Measurements from ENCODE around the gene TCEANC2.
"Not testable (repeated sequence)": the region's sequence is repeated elsewhere in the genome, so short reads cannot be mapped to it uniquely, and the experiment has no call there.

The TCEANC2 gene

DNA sequence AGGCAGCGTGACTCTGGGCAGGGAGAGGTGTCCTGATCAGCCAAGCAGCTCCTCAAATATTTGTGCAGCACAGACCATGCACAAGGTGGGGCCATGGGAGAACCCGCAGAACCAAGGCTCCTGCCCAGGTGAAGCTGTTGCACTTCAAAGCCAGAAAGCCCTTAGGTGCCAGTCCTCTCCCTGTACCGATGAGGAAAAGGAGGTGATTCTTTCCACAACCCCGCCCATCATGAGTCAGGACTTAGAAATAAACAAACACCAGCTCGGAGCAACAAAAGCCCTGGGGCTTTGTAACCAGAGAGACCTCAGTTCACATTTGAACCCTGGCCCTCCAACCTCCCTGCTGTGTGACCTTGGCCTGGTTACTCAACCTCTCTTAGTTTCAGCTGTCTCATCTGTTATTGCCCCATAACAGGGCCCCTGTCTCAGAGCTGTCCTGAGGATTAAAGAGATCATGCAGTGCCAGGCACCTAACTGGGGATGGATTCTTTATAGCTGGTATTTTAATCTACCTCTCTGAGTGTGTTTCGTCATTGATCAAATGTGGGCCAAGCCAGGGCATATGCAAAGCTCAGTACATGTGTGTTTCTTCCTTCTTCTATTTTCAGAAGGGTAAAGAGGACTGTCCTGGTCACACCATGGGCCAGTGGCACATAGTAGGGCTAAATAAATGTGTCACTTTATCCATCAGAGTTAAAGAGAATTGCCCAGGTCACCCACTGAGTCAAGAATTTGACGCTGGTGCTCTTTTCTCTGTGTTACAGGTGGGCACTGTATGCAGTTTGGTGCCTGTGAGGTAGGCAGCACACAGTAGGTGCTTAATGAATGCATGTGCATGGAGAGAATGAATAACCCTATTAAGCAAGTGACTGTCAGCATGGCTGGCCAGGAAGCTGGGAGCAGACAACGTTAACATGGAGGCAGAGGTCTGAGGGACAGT is 36.8 kb upstream of the TCEANC2 start:
- no peak overlapping the region for H3K4me3 ChIP-seq (ENCODE audit: low read depth, low read length)
- TF ChIP-seq, protein P1, sequence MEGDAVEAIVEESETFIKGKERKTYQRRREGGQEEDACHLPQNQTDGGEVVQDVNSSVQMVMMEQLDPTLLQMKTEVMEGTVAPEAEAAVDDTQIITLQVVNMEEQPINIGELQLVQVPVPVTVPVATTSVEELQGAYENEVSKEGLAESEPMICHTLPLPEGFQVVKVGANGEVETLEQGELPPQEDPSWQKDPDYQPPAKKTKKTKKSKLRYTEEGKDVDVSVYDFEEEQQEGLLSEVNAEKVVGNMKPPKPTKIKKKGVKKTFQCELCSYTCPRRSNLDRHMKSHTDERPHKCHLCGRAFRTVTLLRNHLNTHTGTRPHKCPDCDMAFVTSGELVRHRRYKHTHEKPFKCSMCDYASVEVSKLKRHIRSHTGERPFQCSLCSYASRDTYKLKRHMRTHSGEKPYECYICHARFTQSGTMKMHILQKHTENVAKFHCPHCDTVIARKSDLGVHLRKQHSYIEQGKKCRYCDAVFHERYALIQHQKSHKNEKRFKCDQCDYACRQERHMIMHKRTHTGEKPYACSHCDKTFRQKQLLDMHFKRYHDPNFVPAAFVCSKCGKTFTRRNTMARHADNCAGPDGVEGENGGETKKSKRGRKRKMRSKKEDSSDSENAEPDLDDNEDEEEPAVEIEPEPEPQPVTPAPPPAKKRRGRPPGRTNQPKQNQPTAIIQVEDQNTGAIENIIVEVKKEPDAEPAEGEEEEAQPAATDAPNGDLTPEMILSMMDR (IDR thresholded peaks at IDR 0.05; ENCODE audit: low read depth, low read length, missing control alignments) = no peak
- no peak for DNase-seq (ENCODE audit: low read depth)

DNA sequence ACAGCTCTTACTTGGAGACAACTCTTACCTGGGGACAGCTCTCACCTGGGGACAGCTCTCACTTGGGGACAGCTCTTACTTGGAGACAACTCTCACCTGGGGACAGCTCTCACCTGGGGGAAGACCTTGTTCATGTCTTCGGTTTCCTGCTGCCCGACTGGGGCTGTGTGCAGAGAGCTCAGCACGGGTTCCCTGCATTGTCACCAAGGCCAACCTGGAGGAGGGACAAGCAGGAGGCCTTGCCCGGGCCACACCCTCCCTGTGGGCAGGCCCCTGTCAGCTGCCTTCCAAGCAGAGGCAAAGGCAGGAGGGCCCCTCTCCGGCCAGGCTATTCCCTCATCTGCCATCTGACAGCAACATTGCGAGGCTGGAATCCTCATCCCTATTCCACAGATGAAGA is 35.4 kb upstream of the TCEANC2 start, which contains the start of gene LDLRAD1:
TSS of gene LDLRAD1 (minus strand) at position 208 of the 400 bp plus-strand sequence. CDS start at position 134, 74 bp downstream.
- TF ChIP-seq, protein P1 (IDR thresholded peaks at IDR 0.05; ENCODE audit: low read depth, low read length, missing control alignments) = no peak
- DNase-seq (ENCODE audit: low read depth) = no peak
- no peak within 1 kb of the TSS for H3K4me3 ChIP-seq (ENCODE audit: low read depth, low read length)

DNA sequence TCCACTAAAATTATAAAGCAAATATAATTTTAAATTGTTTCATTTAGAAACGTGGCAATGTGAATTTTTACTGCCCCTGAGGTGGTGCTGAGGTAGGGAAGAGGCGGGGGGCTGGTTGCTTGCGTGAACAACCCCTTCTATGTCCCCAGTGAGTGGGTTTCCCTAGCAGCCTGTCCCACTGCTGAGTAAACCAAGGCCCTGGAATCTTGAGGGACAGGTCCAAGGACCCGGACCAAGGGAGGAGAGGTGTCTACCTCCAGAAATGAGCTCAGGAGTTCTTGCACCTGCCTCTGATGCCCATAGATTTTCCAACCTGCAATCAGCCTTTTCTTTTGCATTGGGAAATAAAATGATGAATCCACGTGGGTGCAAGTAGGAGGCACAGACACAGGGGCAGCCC is 34.8 kb upstream of the TCEANC2 start:
- H3K4me3 ChIP-seq (ENCODE audit: low read depth, low read length) = no peak overlapping the region
- TF ChIP-seq, protein P1 (IDR thresholded peaks at IDR 0.05; ENCODE audit: low read depth, low read length, missing control alignments) = no peak
- no peak for DNase-seq (ENCODE audit: low read depth)

DNA sequence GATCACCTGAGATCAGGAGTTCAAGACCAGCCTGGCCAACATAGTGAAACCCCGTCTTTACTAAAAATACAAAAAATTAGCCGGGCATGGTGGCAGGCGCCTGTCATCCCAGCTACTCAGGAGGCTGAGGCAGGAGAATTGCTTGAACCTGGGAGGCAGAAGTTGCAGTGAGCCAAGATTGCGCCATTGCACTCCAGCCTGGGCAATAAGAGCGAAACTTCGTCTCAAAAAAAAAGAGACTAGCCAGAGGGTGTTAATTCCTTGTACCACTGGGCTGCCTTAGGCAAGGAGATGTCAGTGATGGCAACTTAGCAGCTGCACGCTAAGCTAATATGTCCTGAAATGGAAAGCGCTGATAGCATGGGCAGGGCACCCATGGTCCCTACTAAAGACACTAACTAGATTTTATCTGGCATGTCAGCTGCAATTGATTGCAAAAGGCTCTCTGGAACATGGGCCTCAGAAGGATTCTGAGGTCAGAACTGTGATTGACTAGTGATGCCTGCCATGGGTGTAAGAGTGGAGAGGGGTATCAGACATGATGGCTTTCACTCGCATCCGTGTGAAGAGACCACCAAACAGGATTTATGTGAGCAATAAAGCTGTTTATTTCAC is 33.7 kb upstream of the TCEANC2 start:
- H3K4me3 ChIP-seq (ENCODE audit: low read depth, low read length); DNase-seq (ENCODE audit: low read depth): not testable (repeated sequence)

DNA sequence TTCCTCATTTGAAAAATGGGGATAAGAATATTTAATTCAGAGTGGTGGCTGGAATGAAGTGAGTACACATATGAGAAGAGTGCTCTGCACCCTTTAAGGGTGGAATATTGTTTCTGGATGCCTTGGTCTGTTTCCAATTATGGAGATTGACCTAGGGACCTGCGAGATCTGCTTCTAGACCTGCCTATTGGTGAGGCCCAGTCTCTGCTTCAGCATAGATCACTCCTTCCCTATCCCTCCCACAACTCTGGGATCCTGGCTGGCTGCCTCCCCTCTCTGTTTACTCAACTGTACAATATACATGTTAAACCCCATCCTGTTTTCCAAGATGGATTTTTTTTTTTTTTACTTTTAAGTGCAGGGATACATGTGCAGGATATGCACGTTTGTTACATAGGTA is 29.1 kb upstream of the TCEANC2 start:
- H3K4me3 ChIP-seq (ENCODE audit: low read depth, low read length) = no peak overlapping the region
- DNase-seq (ENCODE audit: low read depth) = no peak
- TF ChIP-seq, protein P1 (IDR thresholded peaks at IDR 0.05; ENCODE audit: low read depth, low read length, missing control alignments) = no peak

DNA sequence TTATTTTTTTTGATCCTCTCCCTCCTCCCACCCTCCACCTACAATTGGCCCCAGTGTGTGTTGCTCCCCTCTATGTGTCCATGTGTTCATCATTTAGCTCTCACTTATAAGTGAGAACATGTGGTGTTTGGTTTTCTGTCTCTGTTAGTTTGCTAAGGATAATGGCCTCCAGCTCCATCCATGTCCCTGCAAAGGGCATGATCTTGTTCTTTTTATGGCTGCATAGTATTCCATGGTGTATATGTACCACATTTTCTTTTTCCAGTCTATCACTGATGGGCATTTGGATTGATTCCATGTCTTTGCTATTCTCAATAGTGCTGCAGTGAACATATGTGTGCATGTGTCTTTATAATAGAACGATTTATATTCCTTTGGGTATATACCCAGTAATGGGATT is 28.6 kb upstream of the TCEANC2 start:
- not testable (repeated sequence) for H3K4me3 ChIP-seq (ENCODE audit: low read depth, low read length); DNase-seq (ENCODE audit: low read depth)

DNA sequence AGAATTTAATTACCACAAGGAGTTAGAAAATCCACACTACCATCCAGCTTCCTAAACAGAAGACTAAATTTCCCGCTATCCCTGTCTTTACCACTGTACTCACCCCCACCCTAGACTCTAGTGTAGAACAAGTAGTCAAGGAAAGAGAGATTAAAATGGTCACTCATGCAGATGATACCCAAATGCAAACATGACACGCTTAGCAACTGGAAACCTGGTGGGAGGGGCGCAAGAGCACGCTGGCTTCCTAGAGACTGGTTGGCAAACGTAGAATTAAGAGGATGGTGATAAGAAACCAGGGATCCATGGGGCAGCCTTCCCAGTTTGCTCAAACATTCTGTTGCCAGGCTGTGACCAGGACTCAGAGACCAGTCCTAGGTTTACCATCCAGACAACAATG is 25.6 kb upstream of the TCEANC2 start:
- H3K4me3 ChIP-seq (ENCODE audit: low read depth, low read length) = no peak overlapping the region
- DNase-seq (ENCODE audit: low read depth) = no peak
- TF ChIP-seq, protein P1 (IDR thresholded peaks at IDR 0.05; ENCODE audit: low read depth, low read length, missing control alignments) = no peak

All from GM12864 (cell line).